Measurements from ENCODE around the gene KCNK13.
"Not testable (repeated sequence)": the region's sequence is repeated elsewhere in the genome, so short reads cannot be mapped to it uniquely, and the experiment has no call there.

Gene KCNK13

GRCh38 chr14:90062127-90062794 is 467 bp downstream of the KCNK13 start:
- DNase-seq, result no peak

- no peak for DNase-seq
These were observed 1.2 kb downstream of the KCNK13 start for GRCh38 chr14:90062822-90063539.

GRCh38 chr14:90072350-90072749 is 10.6 kb downstream of the KCNK13 start:
- DNase-seq, result no peak

- DNase-seq, result no peak
These were observed 17.8 kb downstream of the KCNK13 start for GRCh38 chr14:90079576-90079975.

GRCh38 chr14:90087433-90087832 is 25.6 kb downstream of the KCNK13 start:
- peak; percentile 6 for DNase-seq

GRCh38 chr14:90088176-90088575 is 26.4 kb downstream of the KCNK13 start:
- DNase-seq, result no peak

GRCh38 chr14:90089486-90089885 is 27.7 kb downstream of the KCNK13 start:
- DNase-seq, result not testable (repeated sequence)

- DNase-seq, result no peak
These were observed 29.6 kb downstream of the KCNK13 start for GRCh38 chr14:90091393-90091792.

- DNase-seq, result no peak
These were observed 32.3 kb downstream of the KCNK13 start for GRCh38 chr14:90093942-90094595.

GRCh38 chr14:90095096-90095495 is 33.3 kb downstream of the KCNK13 start:
- DNase-seq, result no peak

GRCh38 chr14:90096566-90096965 is 34.8 kb downstream of the KCNK13 start:
- no peak for DNase-seq

- no peak for DNase-seq
These were observed 42.0 kb downstream of the KCNK13 start for GRCh38 chr14:90103808-90104207.

GRCh38 chr14:90105756-90106155 is 44.0 kb downstream of the KCNK13 start:
- DNase-seq, result no peak

GRCh38 chr14:90107789-90108188 is 46.0 kb downstream of the KCNK13 start:
- peak; percentile 12 for DNase-seq

GRCh38 chr14:90109858-90110257 is 48.1 kb downstream of the KCNK13 start:
- peak; percentile 4 for DNase-seq

GRCh38 chr14:90111895-90112534 is 50.2 kb downstream of the KCNK13 start:
- no peak for DNase-seq

- DNase-seq, result no peak
These were observed 52.8 kb downstream of the KCNK13 start for GRCh38 chr14:90114554-90114953.

GRCh38 chr14:90115780-90116179 is 54.0 kb downstream of the KCNK13 start:
- DNase-seq, result no peak

- no peak for DNase-seq
These were observed 54.6 kb downstream of the KCNK13 start for GRCh38 chr14:90116444-90116843.

- DNase-seq, result no peak
These were observed 56.2 kb downstream of the KCNK13 start for GRCh38 chr14:90118027-90118426.

GRCh38 chr14:90126260-90126659 is 64.5 kb downstream of the KCNK13 start:
- DNase-seq, result no peak

GRCh38 chr14:90132821-90133570 is 71.2 kb downstream of the KCNK13 start:
- no peak for DNase-seq

GRCh38 chr14:90136904-90137303 is 75.1 kb downstream of the KCNK13 start:
- no peak for DNase-seq
